Astrocyte of the cerebellum (primary cell): ENCODE measurements around the gene DUOXA2.

ENCODE experiments used
- DNase-seq: peaks from one replicate; pipeline ENCODE4 v3.0.0-alpha.2; 2011; ENCODE audit warnings: low read depth
- H3K4me3 ChIP-seq: 2 replicates; pipeline ENCODE4 v1.5.1; 2011; ENCODE audit warnings: mild to moderate bottlenecking, low read depth, low read length, moderate library complexity
- in situ Hi-C: cut with HindIII; loops from 2 replicates; pipeline ENCODE4 v1.10.0; 2017; ENCODE audit warnings: low sequenced_read_pairs
- TF ChIP-seq, protein P1 (sequence below): IDR thresholded peaks from 2 replicates; pipeline ENCODE4 v1.5.1; 2012; ENCODE audit warnings: low read length, low read depth, moderate library complexity, mild to moderate bottlenecking; ENCODE audit errors: missing control alignments

The DUOXA2 gene

DNA sequence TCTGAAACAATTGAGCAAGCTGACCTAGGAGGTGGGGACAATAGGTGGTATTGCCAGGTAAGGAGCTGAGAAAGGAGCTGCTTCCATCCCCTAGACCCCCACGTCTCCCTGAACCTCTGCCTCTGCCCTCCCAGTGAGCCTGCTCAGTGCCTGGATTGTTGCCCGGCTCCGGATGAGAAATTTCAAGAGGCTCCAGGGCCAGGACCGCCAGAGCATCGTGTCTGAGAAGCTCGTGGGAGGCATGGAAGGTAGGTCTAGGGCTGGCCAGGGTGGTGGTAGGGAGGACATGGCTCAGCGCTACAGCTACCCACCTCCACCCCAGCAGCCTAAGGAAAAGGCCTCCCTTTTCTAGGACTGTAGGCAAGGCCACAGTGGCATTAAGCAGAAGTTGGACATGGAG is 28.9 kb downstream of the DUOXA2 start:
- in situ Hi-C loops: no loop called here
- TF ChIP-seq, protein P1, sequence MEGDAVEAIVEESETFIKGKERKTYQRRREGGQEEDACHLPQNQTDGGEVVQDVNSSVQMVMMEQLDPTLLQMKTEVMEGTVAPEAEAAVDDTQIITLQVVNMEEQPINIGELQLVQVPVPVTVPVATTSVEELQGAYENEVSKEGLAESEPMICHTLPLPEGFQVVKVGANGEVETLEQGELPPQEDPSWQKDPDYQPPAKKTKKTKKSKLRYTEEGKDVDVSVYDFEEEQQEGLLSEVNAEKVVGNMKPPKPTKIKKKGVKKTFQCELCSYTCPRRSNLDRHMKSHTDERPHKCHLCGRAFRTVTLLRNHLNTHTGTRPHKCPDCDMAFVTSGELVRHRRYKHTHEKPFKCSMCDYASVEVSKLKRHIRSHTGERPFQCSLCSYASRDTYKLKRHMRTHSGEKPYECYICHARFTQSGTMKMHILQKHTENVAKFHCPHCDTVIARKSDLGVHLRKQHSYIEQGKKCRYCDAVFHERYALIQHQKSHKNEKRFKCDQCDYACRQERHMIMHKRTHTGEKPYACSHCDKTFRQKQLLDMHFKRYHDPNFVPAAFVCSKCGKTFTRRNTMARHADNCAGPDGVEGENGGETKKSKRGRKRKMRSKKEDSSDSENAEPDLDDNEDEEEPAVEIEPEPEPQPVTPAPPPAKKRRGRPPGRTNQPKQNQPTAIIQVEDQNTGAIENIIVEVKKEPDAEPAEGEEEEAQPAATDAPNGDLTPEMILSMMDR: no peak
- no peak overlapping the region for H3K4me3 ChIP-seq
- DNase-seq: no peak

GRCh38 chr15:45143946-45144345 is 29.8 kb downstream of the DUOXA2 start:
- no peak for DNase-seq
- TF ChIP-seq, protein P1: no peak
- H3K4me3 ChIP-seq: no peak overlapping the region
- in situ Hi-C loops: no loop called here

DNA sequence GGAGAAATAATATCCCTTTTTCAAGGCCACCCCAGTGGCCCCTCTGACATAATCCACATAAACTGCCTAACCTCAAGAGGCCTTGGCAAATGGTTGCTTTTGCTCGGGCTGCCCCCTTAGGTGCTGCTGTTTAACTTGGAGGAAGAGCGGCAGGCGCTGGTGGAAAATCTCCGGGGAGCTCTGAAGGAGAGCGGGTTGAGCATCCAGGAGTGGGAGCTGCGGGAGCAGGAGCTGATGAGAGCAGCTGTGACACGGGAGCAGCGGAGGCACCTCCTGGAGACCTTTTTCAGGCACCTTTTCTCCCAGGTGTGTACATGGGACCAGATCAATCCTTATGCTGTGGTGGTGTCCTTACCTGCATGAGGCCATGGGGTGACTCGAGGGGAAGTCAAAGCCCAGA is 30.6 kb downstream of the DUOXA2 start:
- H3K4me3 ChIP-seq: no peak overlapping the region
- in situ Hi-C loops: no loop called here
- no peak for DNase-seq
- TF ChIP-seq, protein P1: no peak

- no peak for DNase-seq
- TF ChIP-seq, protein P1: no peak
- in situ Hi-C loops: no loop called here
- H3K4me3 ChIP-seq: no peak overlapping the region
Measured at GRCh38 chr15:45146405-45146804, 32.3 kb downstream of the DUOXA2 start.

DNA sequence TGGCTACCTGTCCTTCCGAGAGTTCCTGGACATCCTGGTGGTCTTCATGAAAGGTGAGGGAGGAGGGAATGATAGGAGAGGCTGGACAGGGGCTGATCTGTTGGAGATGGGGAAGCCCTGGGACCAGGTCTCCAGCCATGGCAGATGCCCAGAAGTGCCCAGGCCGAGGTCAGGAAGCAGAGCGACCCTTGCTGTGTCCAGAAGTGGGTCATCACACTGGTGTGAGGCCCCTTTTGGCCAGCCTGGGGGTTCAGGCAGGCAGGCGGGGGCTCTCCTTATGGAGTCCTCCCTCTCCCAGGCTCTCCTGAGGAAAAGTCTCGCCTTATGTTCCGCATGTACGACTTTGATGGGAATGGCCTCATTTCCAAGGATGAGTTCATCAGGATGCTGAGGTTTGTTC is 33.5 kb downstream of the DUOXA2 start:
- TF ChIP-seq, protein P1: no peak
- DNase-seq: no peak
- in situ Hi-C loops: no loop called here
- H3K4me3 ChIP-seq: no peak overlapping the region

GRCh38 chr15:45148076-45149059 is 34.2 kb downstream of the DUOXA2 start:
- in situ Hi-C loops: no loop called here
- no peak for DNase-seq
- H3K4me3 ChIP-seq: no peak overlapping the region
- TF ChIP-seq, protein P1: no peak
